Measurements from ENCODE around the gene SSC5D.
A peak's percentile ranks its signal among the peaks of the same experiment; 100 is the strongest.
"Not testable (repeated sequence)": the region's sequence is repeated elsewhere in the genome, so short reads cannot be mapped to it uniquely, and the experiment has no call there.

Gene SSC5D

DNA sequence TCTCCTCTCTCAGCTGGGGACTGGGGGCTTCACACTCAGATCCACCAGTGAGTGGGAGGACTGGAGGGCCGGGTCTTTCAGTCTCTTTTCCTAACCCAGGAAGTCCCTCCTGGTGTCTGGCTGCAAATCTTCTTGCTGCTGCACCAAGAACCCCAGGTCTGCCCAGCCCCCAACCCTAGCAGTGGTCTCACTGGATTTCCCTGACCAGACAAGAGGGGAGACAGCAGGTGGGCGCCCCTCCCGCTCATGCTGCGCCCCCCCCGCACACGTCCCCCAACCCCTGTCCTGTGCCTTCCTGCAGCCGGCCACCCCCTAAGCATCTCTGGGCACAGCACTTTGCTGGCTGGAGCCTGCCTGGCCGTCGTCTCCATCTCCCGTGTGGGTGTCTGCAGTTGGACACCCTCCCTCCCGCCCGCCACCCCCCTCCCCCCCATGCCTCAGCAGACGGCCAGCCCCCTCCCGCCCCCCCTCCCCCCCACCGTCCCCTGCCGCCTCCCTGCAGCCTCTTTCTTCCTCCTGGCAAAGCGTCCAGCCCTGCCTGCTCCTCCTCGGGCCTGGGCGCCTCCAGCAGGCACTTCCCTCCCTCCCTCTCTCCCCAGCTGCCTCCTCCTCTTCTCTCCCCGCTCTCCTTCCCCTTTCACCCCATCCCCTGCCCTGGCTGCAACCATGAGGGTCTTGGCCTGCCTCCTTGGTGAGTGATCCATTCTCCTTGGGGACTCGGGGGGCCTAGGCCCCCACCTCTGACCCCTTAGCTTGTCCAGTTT lies at the start of gene SSC5D:
TSS of gene SSC5D (plus strand) at position 513 of the 764 bp plus-strand sequence. CDS start at position 667, 154 bp downstream.
- no peak for ATAC-seq
- Mint-ChIP-seq H3K27ac (peak within 1 kb of the TSS; percentile 83), H3K4me1 (peaks cover 24% of the 10 kb centered on the region), H3K4me3 (peak within 1 kb of the TSS; percentile 41), H3K9me3 (no peaks in the 10 kb centered on the region), H3K36me3 (peaks cover 20% of the 10 kb centered on the region)
- DNase-seq (ENCODE audit: low spot score in 2 of 2) = no peak

DNA sequence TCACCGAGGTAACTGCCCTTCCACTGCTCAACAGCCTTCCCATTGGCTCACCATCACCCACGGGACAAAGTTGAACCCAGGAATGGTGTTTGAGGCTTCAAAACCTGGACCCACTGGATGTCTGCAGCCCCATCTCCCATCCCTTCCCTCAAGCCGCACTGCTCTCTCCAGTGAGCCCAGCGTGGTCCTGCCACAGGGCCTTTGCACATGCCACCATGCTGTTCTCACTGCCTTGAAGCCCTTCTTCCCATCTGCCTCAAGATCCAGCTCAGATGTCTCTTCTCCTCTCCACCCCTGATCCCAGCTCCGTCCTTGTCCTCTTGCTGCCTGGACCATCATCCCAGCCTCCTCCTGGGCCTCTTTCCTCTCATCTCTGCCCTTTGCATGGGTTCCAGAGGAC lies 49.2 kb upstream of the SSC5D start:
- DNase-seq (ENCODE audit: low spot score in 2 of 2) = no peak
- H3K4me1 Mint-ChIP-seq = peaks cover 25% of the 10 kb centered on the region
- no peak overlapping the region for H3K4me3 Mint-ChIP-seq
- no peaks in the 10 kb centered on the region for H3K9me3 Mint-ChIP-seq
- no peaks in the 10 kb centered on the region for H3K36me3 Mint-ChIP-seq
- no peak overlapping the region for H3K27ac Mint-ChIP-seq
- no peak for ATAC-seq

DNA sequence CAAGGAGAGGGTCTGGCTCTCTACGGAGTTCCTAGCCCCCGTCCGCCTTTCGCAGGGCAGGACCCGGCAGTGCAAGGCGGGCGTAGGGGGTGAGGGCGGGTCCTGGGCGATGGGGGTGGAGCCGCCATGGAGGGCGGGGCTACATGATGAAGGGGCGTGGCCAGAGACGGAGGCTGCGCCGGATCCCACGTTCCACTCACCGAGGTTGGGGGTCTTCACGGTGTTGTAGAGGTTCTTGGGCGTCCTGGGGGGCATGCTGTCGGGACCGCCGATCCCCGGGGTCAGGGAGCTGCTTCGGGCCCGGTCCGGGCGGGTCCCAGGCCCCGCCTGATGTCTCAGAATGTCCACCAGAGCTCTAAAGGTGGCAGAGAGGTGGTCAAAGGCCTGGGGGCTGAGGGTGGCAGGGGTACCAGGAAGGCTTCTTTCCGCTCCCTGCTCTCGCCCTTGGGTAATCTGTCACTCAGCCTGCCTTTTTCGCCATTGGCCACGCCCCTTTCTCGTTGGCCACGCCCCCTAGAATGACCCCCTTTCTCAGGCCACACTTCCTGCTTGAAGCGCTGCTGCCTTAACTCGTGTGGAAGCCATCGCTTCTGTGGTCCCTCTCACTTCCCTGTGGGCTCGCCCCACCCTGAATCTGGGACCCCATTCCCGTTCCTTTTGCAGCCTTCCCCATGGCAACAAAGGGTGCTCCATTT lies 47.7 kb upstream of the SSC5D start:
- ATAC-seq = peak; percentile 31
- DNase-seq (ENCODE audit: low spot score in 2 of 2) = no peak
- Mint-ChIP-seq H3K27ac (peak overlapping the region; percentile 8), H3K9me3 (no peaks in the 10 kb centered on the region), H3K4me3 (peak overlapping the region; percentile 44), H3K36me3 (no peaks in the 10 kb centered on the region), H3K4me1 (peaks cover 25% of the 10 kb centered on the region)

DNA sequence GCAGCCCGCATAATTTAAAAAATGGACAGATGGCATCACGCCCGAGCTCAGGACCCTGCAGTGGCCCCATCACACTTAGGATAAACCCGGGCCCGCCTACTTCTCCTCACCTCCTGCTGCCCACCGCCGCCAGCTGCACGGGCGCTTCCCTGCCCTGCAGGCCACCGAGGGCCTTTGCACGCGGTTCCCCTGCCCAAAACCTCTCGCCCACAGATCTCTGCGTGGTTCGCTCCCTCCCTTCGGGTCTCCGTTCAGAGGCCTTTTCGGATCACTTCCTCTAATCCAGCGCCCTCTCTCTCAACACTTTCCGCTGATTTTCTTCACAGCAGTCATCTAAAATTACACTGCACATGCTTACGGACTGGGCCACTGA lies 46.9 kb upstream of the SSC5D start:
- DNase-seq (ENCODE audit: low spot score in 2 of 2) (no peak), ATAC-seq (no peak)
- H3K27ac Mint-ChIP-seq = no peak overlapping the region
- no peaks in the 10 kb centered on the region for H3K9me3 Mint-ChIP-seq
- peak overlapping the region; percentile 44 for H3K4me3 Mint-ChIP-seq
- no peaks in the 10 kb centered on the region for H3K36me3 Mint-ChIP-seq
- peaks cover 25% of the 10 kb centered on the region for H3K4me1 Mint-ChIP-seq

DNA sequence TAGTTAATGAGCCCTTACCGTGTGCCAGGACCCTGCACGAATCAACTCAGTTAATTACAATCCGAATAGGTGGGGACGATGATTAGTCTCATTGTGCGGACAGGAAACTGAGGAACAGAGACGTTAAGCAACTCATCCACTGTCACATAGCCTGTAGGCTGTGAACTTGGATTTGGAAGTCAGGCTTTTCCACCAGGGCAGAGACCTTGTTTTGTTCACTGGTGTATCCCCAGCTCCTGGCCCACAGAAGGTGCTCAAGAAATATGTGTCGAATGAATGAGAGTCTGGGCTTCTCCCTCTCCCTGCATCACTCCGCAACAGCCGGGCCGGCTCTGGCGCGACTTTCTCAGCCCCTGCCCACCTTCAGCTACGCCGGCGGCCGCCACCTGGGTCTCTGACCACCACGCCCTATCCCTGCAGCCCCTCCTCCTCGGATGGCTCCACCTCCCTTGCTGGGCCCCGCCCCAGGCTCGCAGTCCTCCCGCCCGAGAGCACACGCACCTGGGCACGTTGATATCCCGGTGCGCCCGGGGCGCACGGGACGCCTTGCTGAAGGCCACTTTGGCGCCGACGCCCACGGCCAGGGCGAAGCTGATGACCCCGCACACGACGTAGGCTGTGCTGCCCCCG lies 46.4 kb upstream of the SSC5D start:
- DNase-seq (ENCODE audit: low spot score in 2 of 2) (no peak), ATAC-seq (no peak)
- no peaks in the 10 kb centered on the region for H3K36me3 Mint-ChIP-seq
- H3K4me3 Mint-ChIP-seq = peak overlapping the region; percentile 44
- no peaks in the 10 kb centered on the region for H3K9me3 Mint-ChIP-seq
- no peak overlapping the region for H3K27ac Mint-ChIP-seq
- H3K4me1 Mint-ChIP-seq = peaks cover 25% of the 10 kb centered on the region

DNA sequence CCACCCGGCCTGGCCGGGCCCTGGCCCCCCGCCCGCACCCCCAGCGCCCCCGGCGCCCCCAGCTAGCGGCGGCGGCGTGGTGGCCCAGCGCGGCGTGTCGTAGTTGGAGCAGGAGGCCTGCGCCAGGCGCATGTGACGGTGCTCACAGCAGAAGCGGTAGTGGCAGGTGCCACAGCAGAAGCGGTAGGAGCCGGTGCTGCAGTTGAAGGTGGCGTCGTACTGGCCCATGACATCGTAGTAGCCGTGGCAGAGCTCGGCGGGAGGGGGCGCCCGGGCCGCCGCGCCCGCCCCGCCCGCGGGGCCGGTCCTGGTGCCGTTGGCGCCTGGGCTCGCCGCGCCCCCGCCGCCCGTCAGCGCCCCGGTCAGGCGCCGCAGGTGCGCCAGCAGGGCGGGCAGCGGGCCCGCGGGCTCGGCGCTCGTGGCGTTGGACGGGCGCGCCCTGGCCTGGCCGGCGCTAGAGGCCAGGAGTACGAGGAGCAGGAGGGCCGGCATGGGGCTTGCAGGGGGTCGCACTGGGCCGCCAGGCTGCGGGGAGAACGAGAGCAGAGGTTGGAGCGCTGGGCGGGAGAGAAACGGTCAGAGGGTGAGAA lies 45.8 kb upstream of the SSC5D start:
- no peak overlapping the region for H3K4me3 Mint-ChIP-seq
- H3K36me3 Mint-ChIP-seq = no peaks in the 10 kb centered on the region
- H3K27ac Mint-ChIP-seq = no peak overlapping the region
- peaks cover 25% of the 10 kb centered on the region for H3K4me1 Mint-ChIP-seq
- H3K9me3 Mint-ChIP-seq = no peaks in the 10 kb centered on the region
- ATAC-seq (no peak), DNase-seq (ENCODE audit: low spot score in 2 of 2) (no peak)

DNA sequence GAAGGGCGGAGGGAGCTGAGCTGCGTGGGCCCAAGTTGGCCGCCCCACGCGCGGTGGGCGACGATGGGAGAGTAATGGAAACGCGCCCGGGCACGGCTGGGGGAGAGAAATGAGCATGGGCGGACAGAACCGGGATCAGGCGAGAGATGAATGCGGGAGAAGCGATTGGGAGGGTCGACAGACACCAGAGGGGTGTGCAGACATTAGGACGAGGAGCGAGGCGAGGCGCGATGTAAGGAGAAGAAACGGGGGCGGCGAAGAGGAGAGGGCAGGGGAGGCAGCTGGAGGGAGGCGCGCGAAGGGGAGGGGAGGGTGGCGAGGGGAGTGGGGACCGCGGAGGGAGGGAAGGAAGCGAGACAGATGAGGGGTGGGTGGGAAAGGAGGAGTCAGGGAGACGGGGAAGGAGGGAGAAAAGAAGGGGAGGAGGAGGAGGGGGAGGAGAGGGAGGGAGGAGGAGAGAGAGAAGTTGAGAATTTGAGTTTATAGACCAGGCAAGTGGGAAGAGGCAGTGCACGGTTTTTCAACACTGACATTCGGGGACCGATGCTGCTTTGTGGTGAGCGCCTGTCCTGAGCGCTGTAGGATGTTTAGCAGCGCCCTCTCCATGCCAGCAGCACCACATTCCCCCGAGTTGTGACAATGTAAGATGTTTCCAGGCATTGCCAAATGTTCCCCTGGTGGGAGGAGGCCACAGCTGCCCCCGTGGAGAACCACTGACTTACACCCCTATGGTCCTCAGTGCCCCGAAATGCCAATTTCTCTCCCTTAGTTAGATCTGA lies 45.0 kb upstream of the SSC5D start, which contains the start of gene SHISA7:
TSS of gene SHISA7 (minus strand) at position 256 of the 779 bp plus-strand sequence. CDS start 437 bp downstream, outside the sequence.
- Mint-ChIP-seq H3K4me1 (peaks cover 25% of the 10 kb centered on the region), H3K4me3 (no peak within 1 kb of the TSS), H3K36me3 (no peaks in the 10 kb centered on the region), H3K9me3 (no peaks in the 10 kb centered on the region), H3K27ac (no peak within 1 kb of the TSS)
- DNase-seq (ENCODE audit: low spot score in 2 of 2) (no peak), ATAC-seq (no peak)

DNA sequence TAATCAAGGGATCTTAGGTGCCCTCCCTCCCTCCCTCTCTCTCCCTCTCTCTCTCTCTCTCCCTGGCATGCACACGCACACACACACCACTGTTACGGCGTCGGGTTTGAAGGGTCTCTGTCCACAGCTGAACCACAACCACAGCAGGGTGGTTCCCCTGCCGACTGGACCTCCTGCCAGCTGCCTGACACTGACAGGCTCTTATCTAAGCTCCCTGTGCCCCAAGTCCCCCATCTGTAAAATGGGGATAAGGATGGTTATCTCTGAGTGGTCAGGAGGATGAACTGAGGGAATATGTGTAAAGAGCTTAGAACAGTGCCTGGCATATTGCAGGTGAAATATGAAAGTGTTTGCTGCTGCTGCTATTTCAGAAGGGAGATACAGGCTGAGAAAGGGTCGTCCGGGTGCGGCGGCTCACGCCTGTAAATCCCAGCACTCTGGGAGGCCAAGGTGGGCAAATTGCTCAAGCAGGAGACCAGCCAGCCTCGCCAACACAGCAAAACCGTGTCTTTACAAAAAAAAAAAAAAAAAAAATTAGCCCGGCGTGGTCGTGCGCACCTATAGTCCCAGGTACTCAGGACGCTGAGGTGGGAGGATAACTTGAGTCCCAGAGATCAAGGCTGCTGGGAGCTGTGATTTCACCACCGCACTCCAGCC lies 44.3 kb upstream of the SSC5D start:
- DNase-seq (ENCODE audit: low spot score in 2 of 2) (no peak), ATAC-seq (no peak)
- Mint-ChIP-seq H3K9me3 (no peaks in the 10 kb centered on the region), H3K36me3 (no peaks in the 10 kb centered on the region), H3K27ac (no peak overlapping the region), H3K4me1 (peaks cover 24% of the 10 kb centered on the region), H3K4me3 (no peak overlapping the region)

DNA sequence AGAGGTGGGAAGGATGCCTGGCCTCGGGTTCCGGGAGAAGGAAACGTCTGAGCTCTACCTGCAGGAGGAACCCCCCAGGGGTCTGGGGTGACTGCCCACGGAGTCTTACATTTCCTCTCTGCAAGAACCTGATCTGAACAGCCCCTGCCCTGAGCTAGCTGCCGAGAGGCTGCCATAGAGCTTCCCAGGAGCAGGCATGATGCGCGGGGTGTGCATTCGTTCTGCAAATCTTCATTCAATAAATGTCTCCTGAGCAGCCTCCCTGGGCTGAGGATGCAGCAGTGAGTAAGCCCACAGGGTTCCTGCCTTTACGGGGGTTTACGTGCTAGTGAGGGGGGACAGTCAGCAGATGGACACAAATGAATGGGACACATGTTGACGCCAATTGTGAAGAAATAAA lies 43.6 kb upstream of the SSC5D start:
- no peak overlapping the region for H3K27ac Mint-ChIP-seq
- ATAC-seq (no peak), DNase-seq (ENCODE audit: low spot score in 2 of 2) (no peak)
- H3K4me3 Mint-ChIP-seq = no peak overlapping the region
- H3K36me3 Mint-ChIP-seq = no peaks in the 10 kb centered on the region
- no peaks in the 10 kb centered on the region for H3K9me3 Mint-ChIP-seq
- H3K4me1 Mint-ChIP-seq = peaks cover 18% of the 10 kb centered on the region

DNA sequence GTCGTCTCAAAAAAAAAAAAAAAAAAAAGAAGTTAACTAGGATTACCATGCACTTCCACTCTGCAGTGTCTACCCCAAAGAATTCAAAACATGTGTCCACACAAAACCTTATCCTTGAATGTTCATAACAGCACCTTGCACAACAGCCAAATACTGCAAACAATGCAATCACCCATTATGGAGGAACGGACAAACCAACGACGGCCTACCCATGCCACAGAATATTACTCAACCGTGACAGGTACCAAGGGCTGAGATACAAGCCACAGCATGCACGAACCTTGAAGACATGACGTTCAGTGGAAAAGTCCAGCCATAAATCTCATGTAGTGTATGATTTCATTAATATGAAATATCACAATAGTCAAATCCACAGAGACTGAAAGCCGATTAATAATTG lies 42.2 kb upstream of the SSC5D start:
- no peak overlapping the region for H3K4me3 Mint-ChIP-seq
- no peak overlapping the region for H3K27ac Mint-ChIP-seq
- no peak for DNase-seq (ENCODE audit: low spot score in 2 of 2)
- peaks cover 13% of the 10 kb centered on the region for H3K4me1 Mint-ChIP-seq
- H3K9me3 Mint-ChIP-seq = no peaks in the 10 kb centered on the region
- H3K36me3 Mint-ChIP-seq = no peaks in the 10 kb centered on the region
- ATAC-seq = no peak

DNA sequence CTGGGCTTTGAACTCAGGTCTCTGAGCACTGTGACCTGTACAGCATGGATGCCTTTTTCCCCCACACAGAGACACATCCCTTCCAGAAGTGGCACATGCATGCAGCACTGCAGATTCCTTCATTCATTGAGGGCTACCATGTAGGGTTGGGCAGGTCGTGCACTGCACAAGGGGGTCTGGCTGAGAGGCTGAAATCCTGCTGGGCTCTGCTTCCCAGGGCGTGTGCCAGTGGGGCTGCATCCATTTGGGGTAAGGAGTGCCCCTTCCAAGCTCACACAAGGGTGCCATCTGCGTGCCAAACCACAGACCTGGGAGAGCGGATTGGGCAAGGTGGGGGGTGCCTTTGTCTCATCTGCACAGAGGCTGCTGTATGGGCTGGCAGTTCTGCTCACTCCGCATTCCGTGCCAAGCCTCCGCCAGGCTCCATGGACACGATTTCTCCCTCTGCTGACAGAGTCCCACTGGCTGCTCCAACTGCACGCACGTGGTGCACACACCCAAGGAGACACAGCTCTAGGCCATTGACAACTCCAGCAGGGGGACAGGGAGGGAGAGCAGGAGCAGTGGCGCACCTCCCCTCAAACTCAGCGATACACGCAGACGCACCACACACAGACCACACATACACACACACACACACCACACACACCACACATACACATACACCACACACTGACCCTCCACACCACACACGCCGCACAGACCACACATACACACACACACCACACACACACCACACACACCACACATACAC lies 40.6 kb upstream of the SSC5D start:
- Mint-ChIP-seq H3K4me3 (no peak overlapping the region), H3K27ac (no peak overlapping the region), H3K9me3 (no peaks in the 10 kb centered on the region), H3K36me3 (no peaks in the 10 kb centered on the region), H3K4me1 (peaks cover 13% of the 10 kb centered on the region)
- no peak for DNase-seq (ENCODE audit: low spot score in 2 of 2)
- peak; percentile 62 for ATAC-seq

DNA sequence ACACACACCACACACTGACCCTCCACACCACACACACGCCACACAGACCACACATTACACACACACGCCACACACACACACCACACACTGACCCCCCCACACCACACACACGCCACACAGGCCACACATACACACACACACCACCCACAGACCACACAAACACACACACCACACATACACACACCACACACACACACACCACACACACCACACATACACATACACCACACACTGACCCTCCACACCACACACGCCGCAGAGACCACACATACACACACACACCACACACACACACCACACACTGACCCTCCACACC lies 40.1 kb upstream of the SSC5D start:
- not testable (repeated sequence) for H3K4me3 Mint-ChIP-seq; DNase-seq (ENCODE audit: low spot score in 2 of 2); H3K27ac Mint-ChIP-seq

DNA sequence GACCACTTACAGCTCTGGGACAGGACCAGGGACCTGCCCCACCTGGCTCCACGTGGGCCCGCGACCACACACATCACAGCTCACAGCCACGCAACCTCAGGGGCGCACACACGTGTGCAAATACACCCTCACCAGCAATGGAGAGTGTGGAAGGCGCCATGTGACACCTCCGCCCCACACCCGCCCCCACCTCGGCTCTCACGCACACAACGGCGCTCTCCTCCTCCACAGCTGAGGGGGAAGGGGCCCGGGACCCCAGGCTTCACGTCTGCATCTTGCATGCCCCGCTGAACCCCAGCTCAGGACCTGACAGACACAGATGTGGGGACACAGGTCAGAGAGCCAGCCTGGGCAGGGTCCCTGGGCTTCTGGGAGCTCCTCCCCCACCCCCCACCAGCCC lies 38.8 kb upstream of the SSC5D start:
- Mint-ChIP-seq H3K4me1 (peaks cover 6% of the 10 kb centered on the region), H3K9me3 (no peaks in the 10 kb centered on the region)

More for the DNA sequence above, 40.1 kb upstream of the SSC5D start:
- not testable (repeated sequence) for H3K9me3 Mint-ChIP-seq, H3K36me3 Mint-ChIP-seq, ATAC-seq, H3K4me1 Mint-ChIP-seq

More for the DNA sequence above, 38.8 kb upstream of the SSC5D start:
- DNase-seq (ENCODE audit: low spot score in 2 of 2) (no peak), ATAC-seq (no peak)
- Mint-ChIP-seq H3K36me3 (no peaks in the 10 kb centered on the region), H3K4me3 (no peak overlapping the region), H3K27ac (no peak overlapping the region)
